Tibial artery (tissue), 4 donors: ENCODE measurements around the gene MYH13.

Experiments
- DNase-seq, 2 donors: peaks; one replicate each; pipeline ENCODE4 v3.0.0-alpha.2; 2019
- H3K27ac ChIP-seq, 2 donors: fragments of 200-600 bp; sonication (generic) in 1 of 2; 1 replicate in 1 of 2; 2 replicates in 1 of 2; pipeline ENCODE4 v1.5.1; 2018 to 2019; ENCODE audit warnings: mild to moderate bottlenecking in 1 of 2
- H3K27me3 ChIP-seq, 2 donors: fragments of 200-600 bp; sonication (generic) in 1 of 2; one replicate each; pipeline versions ENCODE4 v1.5.1 to v1.6.0; 2016 to 2019
- H3K36me3 ChIP-seq, 3 donors: fragments of 200-600 bp; sonication (generic) in 2 of 3; one replicate each; pipeline ENCODE4 v1.5.1; 2016 to 2019; ENCODE audit warnings: mild to moderate bottlenecking in 2 of 3
- H3K4me1 ChIP-seq, 4 donors: fragments of 200-600 bp; sonication (generic) in 2 of 4; 1 replicate in 3 of 4; 2 replicates in 1 of 4; pipeline ENCODE4 v1.5.1; 2016 to 2019
- H3K4me3 ChIP-seq, 2 donors: fragments of 200-600 bp; sonication (generic) in 1 of 2; 1 replicate in 1 of 2; 2 replicates in 1 of 2; pipeline ENCODE4 v1.5.1; 2018 to 2019; ENCODE audit warnings: mild to moderate bottlenecking in 2 of 2
- H3K9me3 ChIP-seq, 3 donors: fragments of 200-600 bp; sonication (generic) in 1 of 3; one replicate each; pipeline ENCODE4 v1.5.1; 2016 to 2019
- CTCF ChIP-seq, 2 experiments: fragments of 200-600 bp in 1 of 2; fragments of 450-650 bp in 1 of 2; IDR thresholded peaks; one replicate each; pipeline ENCODE4 v1.5.1; 2017 to 2019; ENCODE audit warnings: antibody characterized with exemption in 2 of 2, mild to moderate bottlenecking in 1 of 2, moderate library complexity in 1 of 2
- intact Hi-C: fragments of 100-400 bp; cut with DNase I; formaldehyde crosslinking; loops from one replicate; pipeline ENCODE4 v1.15.0; 2023; ENCODE audit warnings: low total_unique reads

The MYH13 gene

DNA sequence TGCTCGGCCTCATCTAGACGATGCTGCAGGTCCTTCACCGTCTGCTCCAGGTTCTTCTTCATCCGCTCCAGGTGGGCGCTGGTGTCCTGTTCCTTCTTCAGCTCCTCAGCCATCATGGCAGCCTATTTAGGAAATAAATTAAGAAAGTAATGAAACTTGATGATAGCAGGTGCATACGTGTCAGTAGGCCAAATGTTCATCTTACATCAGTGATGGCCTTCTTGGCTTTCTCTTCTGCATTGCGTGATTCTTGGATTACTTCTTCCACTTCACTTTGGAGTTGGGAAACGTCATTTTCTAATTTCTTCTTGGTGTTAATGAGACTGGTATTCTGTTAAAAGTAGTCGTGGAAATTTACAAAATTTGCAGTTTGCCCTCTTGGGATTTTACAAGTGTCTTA, 20.1 kb upstream of the MYH13 start:
- H3K4me1 ChIP-seq, result no peaks in the 10 kb centered on the region
- DNase-seq, result no peak
- H3K9me3 ChIP-seq, result no peaks in the 10 kb centered on the region
- H3K27ac ChIP-seq, result no peak overlapping the region
- H3K27me3 ChIP-seq, result no peaks in the 10 kb centered on the region
- no peak overlapping the region for H3K4me3 ChIP-seq
- intact Hi-C loops, result no loop called here
- H3K36me3 ChIP-seq, result no peaks in the 10 kb centered on the region
- no peak for TF ChIP-seq CTCF (IDR thresholded peaks at IDR 0.05)

GRCh38 chr17:10385871-10386270, 13.1 kb upstream of the MYH13 start:
- H3K36me3 ChIP-seq, result no peaks in the 10 kb centered on the region
- no peaks in the 10 kb centered on the region for H3K27me3 ChIP-seq
- intact Hi-C loops, result no loop called here
- H3K4me3 ChIP-seq, result no peak overlapping the region
- no peaks in the 10 kb centered on the region for H3K4me1 ChIP-seq
- no peak overlapping the region for H3K27ac ChIP-seq
- TF ChIP-seq CTCF (IDR thresholded peaks at IDR 0.05), result no peak
- no peaks in the 10 kb centered on the region for H3K9me3 ChIP-seq
- no peak for DNase-seq

- Histone ChIP-seq H3K36me3 (no peaks in the 10 kb centered on the region), H3K4me1 (no peaks in the 10 kb centered on the region), H3K4me3 (no peak overlapping the region), H3K27ac (no peak overlapping the region), H3K27me3 (no peaks in the 10 kb centered on the region), H3K9me3 (no peaks in the 10 kb centered on the region)
- TF ChIP-seq CTCF (IDR thresholded peaks at IDR 0.05), result no peak
- no peak for DNase-seq
- intact Hi-C loops, result no loop called here
Measured at GRCh38 chr17:10384175-10384574, 11.4 kb upstream of the MYH13 start.

DNA sequence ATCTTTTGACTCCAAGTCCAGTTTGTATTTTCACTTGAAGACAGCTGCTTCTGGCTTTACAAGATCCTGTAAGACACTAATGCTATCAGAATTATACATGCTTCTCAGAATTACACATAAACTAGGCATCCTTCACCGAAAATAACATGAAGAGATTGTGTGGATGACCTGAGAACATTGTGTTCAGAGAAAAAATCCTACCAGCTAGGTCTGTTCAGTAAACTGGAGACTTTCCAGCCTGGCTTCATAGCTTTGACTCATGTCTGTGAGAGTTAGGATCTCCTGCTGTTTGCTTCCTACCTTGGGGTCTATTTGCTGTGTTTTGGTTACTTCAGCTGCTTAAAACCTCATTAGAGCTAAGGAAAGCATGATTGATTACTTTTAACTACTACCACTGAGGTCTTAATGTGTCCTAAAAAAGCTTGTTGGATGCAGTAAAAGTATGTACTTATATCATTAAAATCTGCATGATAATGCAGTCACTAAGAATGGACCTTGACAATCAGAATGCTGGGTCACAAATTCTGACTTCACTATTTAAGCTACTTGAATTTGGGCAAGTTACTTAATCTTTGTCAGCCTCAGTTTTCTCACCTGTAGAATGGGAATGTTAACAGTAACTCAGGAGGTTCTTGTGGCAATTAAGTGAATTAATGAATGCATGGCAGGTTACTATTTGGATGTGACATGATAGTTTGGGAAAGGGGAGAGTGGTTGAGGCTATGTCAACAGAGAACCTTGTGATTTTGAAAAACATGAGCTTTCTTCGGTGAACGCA, 8.0 kb upstream of the MYH13 start:
- TF ChIP-seq CTCF (IDR thresholded peaks at IDR 0.05), result no peak
- intact Hi-C loops, result no loop called here
- Histone ChIP-seq H3K9me3 (no peaks in the 10 kb centered on the region), H3K4me1 (no peaks in the 10 kb centered on the region), H3K27me3 (no peaks in the 10 kb centered on the region), H3K36me3 (no peaks in the 10 kb centered on the region), H3K27ac (no peak overlapping the region), H3K4me3 (no peak overlapping the region)
- no peak for DNase-seq

- Histone ChIP-seq H3K27me3 (no peaks in the 10 kb centered on the region), H3K36me3 (no peaks in the 10 kb centered on the region), H3K4me3 (no peak overlapping the region), H3K9me3 (no peaks in the 10 kb centered on the region), H3K27ac (no peak overlapping the region), H3K4me1 (no peaks in the 10 kb centered on the region)
- no peak for DNase-seq
- TF ChIP-seq CTCF (IDR thresholded peaks at IDR 0.05), result no peak
- intact Hi-C loops, result no loop called here
Measured at GRCh38 chr17:10370016-10370608, 2.7 kb downstream of the MYH13 start.
